Stimulated activated CD8-positive, alpha-beta memory T cell treated with anti-CD3 and anti-CD28 coated beads, Interleukin-15, amount 100 ng/mL, for 1 hour (primary cell): ENCODE results near the gene SRPK1.
"Not testable (repeated sequence)": the region's sequence is repeated elsewhere in the genome, so short reads cannot be mapped to it uniquely, and the experiment has no call there.

Source experiments
- DNase-seq: peaks from one replicate; pipeline ENCODE4 v3.0.0-alpha.2; 2020; ENCODE audit warnings: low read depth

The SRPK1 gene

DNA sequence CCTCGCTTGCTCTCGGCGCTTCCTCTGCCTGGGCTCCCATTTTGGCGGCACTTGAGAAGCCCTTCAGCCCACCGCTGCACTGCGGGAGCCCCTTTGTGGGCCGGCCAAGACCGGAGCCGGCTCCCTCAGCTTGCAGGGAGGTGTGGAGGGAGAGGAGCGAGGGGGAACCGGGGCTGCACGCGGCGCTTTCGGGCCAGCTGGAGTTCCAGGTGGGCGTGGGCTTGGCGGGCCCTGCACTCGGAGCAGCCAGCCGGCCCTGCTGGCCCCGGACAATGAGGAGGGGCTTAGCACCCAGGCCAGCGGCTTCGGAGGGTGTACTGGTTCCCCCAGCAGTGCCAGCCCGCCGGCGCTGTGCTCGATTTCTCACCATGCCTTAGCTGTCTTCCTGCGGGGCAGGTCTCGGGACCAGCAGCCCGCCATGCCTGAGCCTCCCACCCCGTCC is 10.2 kb upstream of the SRPK1 start:
- DNase-seq, result no peak

DNA sequence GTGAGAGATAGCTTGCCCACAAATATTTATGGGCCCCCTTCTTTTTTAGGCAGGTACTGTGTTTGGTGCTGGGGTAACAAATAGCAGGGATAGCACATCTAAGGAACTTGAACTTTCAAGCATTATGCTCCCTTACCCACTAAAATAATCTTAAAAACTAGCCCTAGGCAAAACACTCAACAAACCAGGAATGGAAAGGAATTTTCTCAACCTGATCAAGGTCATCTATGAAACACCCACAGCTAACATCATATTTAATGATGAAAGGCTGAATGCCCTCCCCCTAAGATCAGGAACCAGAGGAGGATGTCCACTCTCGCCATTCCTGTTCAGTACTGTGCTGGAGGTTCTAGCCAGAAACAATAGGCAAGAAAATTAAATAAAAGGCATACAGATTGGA is 8.7 kb upstream of the SRPK1 start:
- DNase-seq, result no peak

DNA sequence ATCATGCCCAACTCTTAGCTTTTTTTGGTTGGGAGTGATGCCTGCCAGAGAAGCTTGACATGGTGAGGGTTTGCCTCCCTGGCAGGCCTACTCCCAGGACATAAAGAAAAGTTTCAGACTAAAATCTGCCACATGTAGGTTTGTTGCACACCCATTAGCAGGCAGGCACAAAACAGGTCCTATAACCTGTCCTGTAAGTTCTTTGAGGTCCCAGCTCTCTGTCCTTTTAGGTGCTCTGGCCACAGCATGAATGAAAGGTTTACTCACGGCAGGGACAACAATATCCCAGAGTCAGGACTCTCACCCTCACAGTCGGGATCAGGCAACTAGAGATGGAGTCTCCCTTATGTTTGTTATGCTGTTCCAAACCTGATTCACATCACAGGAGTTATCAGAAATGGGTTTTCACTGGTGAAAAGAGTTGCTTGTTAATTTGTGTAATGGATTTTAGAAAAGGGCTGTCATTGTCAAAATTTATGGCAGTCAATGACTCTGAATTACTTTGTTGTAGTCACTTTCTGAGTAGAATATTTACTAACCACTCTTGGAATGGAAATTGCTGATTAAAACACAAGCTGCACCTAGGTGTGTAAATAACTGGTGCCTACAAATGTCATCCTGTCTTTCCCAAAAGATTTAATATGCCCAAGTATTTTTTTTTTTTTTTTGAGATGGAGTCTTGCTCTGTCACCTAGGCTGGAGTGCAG is 5.8 kb upstream of the SRPK1 start:
- DNase-seq, result no peak

DNA sequence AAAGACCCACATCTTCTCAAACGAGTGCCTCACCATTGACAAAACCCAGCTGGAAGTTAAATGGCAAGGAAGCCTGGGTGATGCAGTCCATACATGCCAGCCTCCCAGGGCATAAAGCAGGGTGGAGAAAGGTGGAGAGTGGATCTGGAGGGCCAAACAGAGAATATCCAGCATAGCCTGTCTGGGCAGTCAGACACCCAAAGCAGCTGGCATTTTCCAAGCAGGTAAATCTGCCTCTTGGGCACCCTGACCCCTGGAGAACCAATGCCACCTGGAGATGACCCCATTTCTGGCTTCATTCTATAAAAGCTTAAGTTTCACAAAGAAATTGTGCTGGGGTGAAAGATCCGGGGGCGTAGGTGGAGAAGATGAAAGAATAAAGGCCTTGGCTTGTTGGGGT is 5.1 kb upstream of the SRPK1 start:
- DNase-seq, result no peak

DNA sequence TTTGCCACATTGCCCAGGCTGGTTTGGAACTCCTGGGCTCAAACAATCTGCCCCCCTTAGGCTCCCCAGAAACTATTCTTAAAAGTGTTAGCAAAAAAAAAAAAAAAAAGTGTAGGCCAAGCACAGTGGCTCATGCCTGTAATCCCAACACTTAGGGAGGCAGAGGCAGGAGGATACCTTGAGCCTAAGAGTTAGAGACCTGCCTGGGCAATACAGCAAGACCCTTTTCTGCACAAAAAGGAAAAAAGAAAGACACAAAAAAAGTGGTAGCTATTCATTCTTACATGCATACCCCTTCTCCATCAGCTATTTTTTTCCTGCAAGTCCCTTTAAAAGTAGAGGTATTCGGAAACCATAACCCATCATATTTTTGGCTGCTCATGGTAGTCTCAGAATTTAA is 3.2 kb upstream of the SRPK1 start:
- DNase-seq, result no peak

DNA sequence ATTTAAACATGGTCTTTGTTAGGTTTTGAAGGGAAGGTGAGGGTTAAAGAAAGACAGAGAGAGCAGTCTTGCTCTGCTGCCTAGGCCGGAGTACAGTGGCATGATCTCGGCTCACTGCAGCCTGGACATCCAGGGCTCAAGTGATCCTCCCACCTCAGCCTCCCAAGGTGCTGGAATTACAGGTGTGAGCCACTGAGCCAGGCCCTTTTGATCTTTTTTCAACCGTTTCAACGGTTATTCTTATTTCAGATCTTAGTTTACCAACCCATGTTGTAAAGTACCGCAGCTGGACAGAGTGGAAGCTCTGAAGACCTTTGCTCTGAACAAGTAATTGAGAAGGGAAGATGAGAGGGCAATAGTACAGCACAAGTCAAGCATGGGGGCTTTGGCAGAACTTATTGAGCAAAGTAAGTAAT is 1.2 kb upstream of the SRPK1 start:
- DNase-seq, result no peak

DNA sequence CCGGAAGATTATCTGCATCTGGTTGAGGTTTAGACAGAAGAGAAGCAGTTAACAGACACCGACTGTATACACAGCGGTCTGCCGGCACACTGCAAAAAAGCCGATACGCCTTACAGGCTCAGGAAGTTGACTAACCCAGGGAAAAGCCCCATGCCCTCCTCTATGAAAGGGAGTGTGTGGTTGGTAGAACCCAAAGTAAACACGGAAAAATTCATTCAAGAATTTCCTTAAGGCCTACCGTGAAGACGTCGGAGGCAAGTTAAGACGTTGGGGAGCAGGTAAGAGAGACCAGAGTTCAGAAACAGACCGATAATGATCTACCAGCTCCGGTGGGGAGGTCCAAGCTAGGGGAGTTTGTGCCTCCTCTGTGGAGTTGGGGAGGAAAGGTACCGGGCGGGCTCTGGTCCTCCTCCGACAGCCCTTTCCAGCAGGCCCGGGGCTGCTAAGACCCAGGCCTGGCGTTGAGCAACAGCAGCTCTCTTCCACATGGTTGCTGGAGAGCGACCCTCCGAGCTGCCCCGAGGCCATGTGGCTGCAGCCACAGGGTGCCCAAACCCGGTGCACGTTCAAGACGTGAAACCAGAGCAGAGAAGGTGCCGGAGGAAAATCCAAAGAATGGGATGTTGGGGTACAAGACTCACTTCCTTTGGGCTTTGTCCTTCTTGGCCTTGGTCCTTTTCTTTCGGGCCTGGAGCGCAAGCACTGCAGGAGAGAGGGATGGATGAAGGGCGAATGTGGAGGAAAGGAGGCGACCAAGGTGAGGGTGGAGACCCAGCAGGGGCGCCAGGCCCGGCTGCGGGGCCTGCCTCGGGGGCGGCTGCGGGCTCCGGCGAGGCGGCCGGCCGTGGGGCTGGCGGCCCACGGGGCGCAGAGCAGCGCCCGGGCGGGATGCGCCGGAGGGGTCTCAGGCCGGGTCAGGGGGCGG is 809 bp downstream of the SRPK1 start:
- peak; percentile 28 for DNase-seq

DNA sequence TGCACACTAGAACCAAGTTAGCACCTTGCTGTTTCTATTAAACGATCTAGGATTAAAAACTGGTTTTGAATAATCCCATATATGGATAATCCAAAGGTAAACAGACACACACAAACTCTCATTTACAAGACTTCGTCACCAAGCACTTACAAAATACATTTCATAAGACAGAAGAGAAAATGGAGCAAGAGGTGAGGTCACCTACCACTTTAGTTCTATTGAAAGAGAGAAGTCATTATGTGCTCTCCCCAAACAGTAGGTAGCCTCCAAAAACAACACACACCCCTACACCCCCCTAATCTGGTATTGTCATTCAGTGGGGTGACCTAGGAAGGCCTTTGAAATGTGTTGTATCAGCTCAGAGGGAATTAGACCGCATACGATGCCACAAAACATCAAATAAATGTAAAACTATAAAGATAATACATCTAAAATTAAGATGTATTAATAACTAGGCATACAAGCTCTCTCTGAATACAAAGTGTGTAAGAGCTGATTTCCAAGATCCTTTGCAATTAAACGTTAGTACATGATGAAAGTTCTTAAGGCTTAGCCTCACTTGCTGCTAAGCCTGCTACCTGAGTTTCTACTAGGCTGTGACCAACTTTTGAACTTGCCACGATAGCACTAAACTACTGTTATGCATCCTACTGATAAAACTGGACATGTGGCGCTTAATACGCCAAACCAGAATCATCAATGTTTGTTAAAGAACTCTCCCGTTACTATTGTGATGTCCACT is 1.6 kb downstream of the SRPK1 start:
- no peak for DNase-seq

DNA sequence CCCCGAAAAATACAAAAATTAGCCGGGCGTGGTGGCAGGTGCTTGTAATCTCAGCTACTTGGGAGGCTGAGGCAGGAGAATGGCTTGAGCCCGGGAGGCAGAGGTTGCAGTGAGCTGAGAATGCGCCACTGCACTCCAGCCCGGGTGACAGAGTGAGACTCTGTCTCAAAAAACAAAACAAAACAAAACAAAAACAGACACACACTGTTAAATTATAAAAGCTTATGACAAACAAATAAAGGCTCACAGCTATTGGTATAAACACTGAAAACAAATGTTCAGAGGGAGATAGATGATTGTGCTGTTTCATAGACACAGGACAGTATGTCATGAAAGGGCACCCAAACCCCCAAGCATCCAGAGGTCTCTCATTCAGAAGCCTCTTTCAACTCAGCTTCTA is 4.0 kb downstream of the SRPK1 start:
- not testable (repeated sequence) for DNase-seq

DNA sequence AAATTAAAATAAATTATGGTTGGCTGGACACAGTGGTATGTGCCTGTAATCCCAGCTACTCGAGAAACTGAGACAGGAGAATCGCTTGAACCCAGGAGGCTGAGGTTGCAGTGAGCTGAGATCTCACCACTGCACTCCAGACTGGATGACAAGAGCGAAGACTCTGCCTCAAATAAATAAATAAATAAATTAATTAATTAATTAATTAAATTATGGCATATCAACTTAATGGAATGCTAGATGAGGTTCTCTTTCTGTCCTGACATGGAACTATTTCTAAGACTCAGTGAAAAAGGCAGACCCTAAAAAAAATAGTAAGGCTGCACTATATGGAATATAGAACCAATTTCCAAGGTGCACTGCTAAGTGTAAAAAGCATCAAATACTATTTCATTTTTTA is 4.8 kb downstream of the SRPK1 start:
- no peak for DNase-seq

DNA sequence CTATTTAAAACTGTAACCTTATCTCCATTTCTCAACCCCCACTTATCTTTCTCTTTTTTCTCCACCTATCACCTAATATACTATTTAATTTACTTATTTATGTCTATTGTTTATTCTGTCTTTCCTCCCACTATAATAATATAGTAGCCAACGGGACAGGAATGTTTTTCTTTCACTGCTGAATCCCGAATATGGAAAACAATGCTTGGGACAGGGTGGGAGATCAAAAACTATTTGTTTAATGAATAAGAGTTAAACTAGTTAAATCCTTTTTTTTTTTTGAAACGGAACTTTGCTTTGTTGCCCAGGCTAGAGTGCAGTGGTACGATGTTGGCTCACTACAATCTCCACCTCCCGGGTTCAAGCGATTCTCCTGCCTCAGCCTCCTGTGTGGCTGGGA is 6.4 kb downstream of the SRPK1 start:
- no peak for DNase-seq

DNA sequence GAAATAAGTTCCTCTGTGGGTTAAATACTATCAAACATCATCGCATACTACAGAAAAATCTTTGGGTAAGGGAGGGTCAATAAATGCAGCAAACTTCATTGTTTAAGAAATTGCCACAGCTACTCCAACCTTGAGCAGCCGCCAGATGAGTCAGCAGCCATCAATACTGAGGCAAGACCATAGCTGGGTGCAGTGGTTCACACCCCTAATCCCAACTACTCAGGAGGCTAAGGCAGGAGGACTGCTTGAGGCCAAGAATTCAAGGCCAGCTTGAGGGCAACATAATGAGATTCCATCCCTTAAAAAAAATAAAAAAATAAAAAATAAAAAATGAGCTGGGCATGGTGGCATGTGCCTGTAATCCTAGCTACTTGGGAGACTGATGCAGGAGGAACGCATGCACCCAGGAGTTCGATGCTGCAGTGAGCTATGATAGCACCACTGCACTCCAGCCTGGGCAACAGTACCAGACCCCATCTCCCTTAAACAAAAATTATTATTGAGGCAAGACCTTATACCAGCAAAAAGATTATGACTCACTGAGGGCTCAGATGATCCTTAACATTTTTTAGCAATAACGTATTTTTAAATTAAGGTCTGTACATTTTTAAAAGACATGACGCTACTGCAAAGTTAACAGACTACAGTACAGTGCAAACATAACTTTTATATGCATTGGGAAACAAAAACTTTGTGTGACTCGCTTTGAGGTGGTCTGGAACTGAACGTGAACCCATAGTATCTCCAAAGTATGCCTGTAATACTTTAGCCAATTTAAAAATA is 8.8 kb downstream of the SRPK1 start:
- DNase-seq, result no peak

DNA sequence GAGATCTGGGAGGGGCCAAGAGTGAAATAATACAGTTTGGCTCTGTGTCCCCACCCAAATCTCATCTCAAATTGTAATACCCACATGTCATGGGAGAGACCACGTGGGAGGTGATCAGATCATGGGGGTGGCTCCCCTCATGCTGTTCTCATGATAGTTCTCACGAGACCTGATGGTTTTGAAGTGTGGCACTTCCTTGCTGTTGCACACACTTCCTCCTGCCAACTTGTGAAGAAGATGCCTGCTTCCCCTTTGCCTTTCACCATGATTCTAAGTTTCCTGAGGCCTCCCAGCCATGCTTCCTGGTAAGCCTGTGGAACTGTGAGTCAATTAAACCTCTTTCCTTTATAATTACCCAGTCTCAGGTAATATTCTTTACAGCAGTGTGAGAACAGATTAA is 11.3 kb downstream of the SRPK1 start:
- not testable (repeated sequence) for DNase-seq

DNA sequence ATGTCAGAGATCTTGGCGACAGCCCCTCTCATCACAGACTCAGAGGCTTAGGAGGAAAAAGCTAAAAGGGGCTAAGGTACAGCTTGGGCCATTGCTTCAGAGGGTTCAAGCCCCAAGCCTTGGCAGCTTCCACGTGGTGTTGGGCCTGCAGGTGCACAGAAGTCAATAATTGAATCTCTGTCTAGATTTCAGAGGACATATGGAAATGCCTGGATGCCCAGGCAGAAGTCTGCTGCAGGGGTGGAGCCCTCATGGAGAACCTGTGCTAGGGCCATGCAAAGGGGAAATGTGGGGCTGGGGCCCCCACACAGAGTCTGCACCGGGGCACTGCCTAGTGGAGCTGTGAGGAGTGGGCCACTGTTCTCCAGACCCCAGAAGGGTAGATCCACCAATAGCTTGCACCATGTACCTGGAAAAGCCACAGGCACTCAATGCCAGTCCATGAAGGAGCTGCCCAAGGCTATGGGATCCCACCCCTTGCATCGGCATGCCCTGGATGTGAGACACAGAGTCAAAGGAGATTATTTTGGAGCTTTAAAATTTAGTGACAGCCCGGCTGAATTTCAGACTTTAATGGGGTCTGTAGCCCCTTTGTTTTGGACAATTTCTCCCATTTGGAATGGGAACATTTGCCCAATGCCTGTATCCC is 12.0 kb downstream of the SRPK1 start:
- not testable (repeated sequence) for DNase-seq

DNA sequence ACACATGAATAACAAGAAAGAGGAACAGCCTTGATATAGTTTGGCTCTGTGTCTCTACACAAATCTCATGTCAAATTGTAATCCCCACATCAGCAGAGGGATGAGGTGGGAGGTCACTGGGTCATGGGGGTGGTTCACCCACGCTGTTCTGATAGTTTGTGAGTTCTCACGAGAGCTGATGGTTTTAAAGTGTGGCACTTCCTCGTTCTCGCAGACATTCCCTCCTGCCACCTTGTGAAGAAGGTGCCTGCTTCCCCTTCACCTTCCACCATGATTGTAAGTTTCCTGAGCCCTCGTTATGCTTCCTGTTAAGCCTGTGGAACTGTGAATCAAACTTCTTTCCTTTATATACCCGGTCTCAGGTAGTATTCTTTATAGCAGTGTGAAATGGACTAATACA is 13.1 kb downstream of the SRPK1 start:
- no peak for DNase-seq

DNA sequence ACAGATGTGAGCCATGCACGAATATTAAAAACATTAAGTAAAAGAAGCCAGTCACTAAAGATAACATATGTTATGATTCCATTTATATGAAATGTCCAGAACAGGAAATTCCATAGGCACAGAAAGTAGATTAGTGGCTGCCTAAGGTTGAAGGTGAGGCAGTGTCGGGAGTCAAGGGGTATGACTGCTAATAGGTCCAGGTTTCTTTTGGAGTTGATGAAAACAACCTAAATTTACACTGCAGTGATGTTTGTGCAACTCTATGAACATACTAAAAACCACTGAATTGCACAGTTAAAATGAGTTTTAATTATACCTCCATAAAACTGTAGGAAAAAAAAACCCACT is 14.4 kb downstream of the SRPK1 start:
- DNase-seq, result no peak

DNA sequence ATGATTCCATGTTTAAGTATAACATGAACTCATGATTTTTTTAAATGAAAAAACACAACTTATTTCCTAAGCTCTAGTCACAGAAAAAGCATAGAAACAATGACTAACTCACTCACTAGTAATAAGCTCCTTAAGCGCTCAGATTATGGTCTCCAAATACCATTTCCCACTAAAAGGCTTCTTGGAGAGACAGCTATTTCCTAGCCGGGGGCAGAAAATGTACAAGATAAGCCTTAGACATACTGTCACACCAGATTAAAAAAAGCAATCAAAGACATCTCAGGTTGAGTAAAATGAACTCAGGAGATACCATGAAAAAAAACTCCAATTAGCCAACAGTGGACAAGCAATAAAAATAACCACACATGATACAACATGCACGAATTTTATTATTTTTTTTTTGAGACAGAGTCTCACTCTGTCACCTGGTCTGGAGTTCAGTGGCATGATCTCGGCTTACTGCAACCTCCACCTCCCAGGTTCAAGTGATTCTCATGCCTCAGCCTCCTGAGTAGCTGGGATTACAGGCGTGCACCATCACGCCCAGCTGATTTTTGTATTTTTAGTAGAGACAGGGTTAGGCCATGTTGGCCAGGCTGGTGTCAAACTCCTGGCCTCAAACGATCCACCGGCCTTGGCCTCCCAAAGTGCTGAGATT is 14.9 kb downstream of the SRPK1 start:
- no peak for DNase-seq

DNA sequence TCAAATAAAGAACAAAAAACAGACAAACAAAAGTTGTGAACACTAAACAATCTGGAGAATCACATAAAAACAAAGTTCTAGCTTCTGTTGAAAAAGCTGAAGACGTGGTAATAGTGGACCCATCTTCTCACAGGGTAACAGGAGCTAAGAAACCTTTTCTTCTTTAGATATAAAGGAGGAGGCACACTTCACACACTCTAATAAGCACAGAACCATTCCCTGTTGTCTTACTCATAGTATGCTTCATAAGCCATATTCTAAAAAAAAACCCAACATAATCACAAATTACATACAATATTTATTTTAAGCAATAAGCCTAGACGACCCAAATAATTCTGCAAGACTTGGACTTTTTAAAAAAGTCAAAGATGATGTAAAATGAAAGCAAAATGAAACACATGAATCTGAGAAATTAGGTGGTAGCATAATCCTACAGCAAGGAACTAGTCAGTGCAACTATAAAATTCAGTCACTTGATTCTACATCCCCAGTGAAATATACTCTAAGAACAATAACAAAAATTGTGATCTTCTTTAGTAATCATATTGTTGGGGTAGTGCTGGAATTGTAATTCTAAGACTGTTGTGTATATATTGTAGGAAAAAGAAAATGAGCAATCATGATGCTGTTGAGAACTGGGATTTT is 15.6 kb downstream of the SRPK1 start:
- DNase-seq, result no peak

DNA sequence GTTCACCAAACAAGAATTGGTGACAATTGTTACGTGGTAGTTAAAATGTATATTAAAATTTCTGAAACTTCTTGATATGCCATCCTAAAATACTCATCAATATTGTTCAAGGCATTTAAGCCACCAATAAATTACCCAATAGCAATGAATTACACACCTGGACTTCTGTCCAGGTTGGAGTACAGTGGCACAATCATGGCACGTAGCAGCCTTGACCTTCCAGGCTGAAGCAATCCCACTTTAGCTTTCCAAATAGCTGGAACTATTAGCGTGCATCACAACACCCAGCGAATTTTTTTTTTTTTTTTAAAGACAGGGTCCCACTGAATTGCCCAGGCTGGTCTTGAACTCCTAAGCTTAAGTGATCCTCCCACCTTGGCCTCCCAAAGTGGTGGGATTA is 17.2 kb downstream of the SRPK1 start:
- no peak for DNase-seq

DNA sequence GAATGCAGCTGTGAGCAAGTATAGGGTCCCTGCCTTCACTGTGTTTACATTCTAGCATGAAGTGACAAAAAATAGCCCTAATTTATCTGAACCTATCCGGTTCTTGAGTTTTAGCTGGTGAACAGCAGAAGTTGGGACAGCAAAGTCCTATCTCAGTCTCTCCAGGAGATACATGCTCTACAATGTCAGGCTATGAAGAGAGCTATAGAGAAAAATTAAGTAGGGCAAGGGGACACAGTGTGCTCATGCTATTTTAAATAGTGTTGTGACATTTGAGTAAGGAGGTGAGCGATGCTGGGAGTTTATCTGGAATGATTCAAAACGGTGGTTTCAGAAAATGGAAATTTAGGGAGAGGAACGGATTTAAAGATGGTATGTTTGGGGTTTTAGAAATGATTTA is 20.4 kb downstream of the SRPK1 start:
- no peak for DNase-seq
